GM12878 (cell line): ENCODE measurements around the gene PDPK1. TPM values are rescaled to one million over a fixed set of nuclear protein-coding genes. Genes with fewer than 3 reads are reported as not detected.

Source experiments
- ATF7 ChIP-seq: fragments of 450-650 bp; IDR thresholded peaks from 2 replicates; pipeline ENCODE4 v1.6.1; 2016; ENCODE audit warnings: low read depth, mild to moderate bottlenecking
- EGR1 ChIP-seq, 2 experiments: IDR thresholded peaks; 1 replicate in 1 of 2; 2 replicates in 1 of 2; pipeline ENCODE4 v1.6.1; 2011 to 2012; ENCODE audit warnings: low read depth in 2 of 2, low read length in 2 of 2, borderline replicate concordance in 1 of 2, mild to moderate bottlenecking in 1 of 2, moderate library complexity in 1 of 2
- GABPA ChIP-seq: IDR thresholded peaks from 2 replicates; pipeline ENCODE4 v1.6.1; 2014; ENCODE audit warnings: antibody characterized with exemption, low read depth, mild to moderate bottlenecking, inconsistent platforms
- KDM1A ChIP-seq: fragments of 200-600 bp; sonication (generic); IDR thresholded peaks from 2 replicates; pipeline ENCODE4 v1.6.1; 2016; ENCODE audit warnings: borderline replicate concordance
- LARP7 ChIP-seq: fragments of 450-650 bp; IDR thresholded peaks from 2 replicates; pipeline ENCODE4 v1.6.1; 2017; ENCODE audit warnings: mild to moderate bottlenecking
- NR2C1 ChIP-seq: fragments of 450-650 bp; IDR thresholded peaks from 2 replicates; pipeline ENCODE4 v1.6.1; 2017; ENCODE audit warnings: antibody characterized with exemption, mild to moderate bottlenecking, moderate library complexity
- NR2C2 ChIP-seq: IDR thresholded peaks from 2 replicates; pipeline ENCODE4 v1.6.1; 2011; ENCODE audit warnings: borderline replicate concordance, low read depth; ENCODE audit not compliant: control insufficient read depth, insufficient read length
- PBX3 ChIP-seq: IDR thresholded peaks from 2 replicates; pipeline ENCODE4 v1.6.1; 2011; ENCODE audit warnings: mild to moderate bottlenecking, low read depth, low read length, moderate library complexity; ENCODE audit not compliant: insufficient replicate concordance
- POLR2A ChIP-seq: IDR thresholded peaks from 2 replicates; pipeline ENCODE4 v1.6.1; 2011; ENCODE audit warnings: low read depth, mild to moderate bottlenecking, low read length
- SIX5 ChIP-seq: IDR thresholded peaks from 2 replicates; pipeline ENCODE4 v1.6.1; 2011; ENCODE audit warnings: mild to moderate bottlenecking, low read depth, low read length, moderate library complexity; ENCODE audit not compliant: severe bottlenecking
- TARDBP ChIP-seq: IDR thresholded peaks from 2 replicates; pipeline ENCODE4 v1.6.1; 2016; ENCODE audit warnings: borderline replicate concordance
- polyA plus RNA-seq, 11 experiments: library from polyadenylated mRNA; depleted of rRNA in 4 of 11; unstranded in 6 of 11; stranded (reverse) in 5 of 11; fragments of >200 nt; fragmentation: Nextera tagmentation in 4 of 11; fragmentation: Illumina TruSeq in 1 of 11; extraction: Ambion mirVana in 4 of 11; extraction: Trizol in 1 of 11; gene quantifications; 1 replicate in 1 of 11; 2 replicates in 10 of 11; pipeline versions ENCODE4 v1.2.1 to v1.2.3, GENCODE V29; 2011 to 2016; ENCODE audit warnings: inconsistent platforms in 2 of 11, missing spikeins in 2 of 11, low read depth in 1 of 11
- total RNA-seq, 4 experiments: library from RNA; depleted of rRNA in 3 of 4; stranded (reverse); fragments of >200 nt in 3 of 4; fragmentation: Illumina TruSeq in 1 of 4; extraction: Trizol in 1 of 4; gene quantifications; 2 replicates each; pipeline versions ENCODE4 v1.2.1 to v1.2.3, GENCODE V29; 2013 to 2021

Gene PDPK1
- total and polyA plus RNA-seq, 10 of the 15 experiments (the other 5 are each of a cell fraction or from before 2014, with no cell fraction given) = 3.9 to 41.3 (median 25.5) TPM

DNA sequence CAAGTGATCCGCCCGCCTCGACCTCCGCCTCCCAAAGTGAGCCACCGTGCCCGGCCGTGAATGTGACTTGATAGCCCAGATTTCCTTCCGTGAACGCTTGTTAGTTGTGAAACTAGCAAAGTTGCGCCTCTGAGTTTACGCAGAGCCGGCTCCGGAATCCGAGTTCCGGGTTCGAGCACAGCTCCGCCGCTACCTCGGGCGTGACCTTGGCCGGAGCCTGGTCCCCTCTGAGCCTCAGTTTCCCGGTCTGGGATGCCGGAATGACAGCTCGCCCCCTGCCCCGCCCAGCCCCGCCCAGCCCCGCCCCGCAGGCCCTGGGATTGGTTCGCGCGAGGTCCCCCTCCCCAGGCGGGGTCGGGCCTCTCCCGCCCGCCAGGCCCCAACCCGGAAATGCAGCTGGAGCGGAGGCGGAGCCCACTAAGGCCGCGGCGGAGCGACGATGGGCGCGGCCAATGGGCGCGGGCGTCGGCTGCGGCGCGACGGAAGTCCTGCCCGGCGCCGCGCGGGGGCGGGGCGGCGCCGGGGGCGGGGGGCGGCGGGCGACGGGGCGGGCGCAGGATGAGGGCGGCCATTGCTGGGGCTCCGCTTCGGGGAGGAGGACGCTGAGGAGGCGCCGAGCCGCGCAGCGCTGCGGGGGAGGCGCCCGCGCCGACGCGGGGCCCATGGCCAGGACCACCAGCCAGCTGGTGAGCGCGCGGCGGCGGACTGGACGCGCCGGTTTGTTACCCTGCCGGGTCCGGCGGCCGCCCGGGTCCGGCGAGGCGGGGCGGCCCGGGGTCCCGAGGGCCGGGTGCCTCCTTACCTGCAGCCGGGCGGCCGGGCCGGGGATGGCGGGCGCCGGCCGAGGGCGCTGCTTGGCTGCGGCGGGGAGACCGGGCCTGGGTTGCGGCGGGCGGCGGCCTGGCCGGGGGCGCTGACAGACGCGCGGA lies at the start of gene PDPK1 (continued):
- TF ChIP-seq SIX5 (peak; percentile 22), KDM1A (no peak), POLR2A (peak; percentile 80), GABPA (peak; percentile 71; the same call in 1 of the 2 replicates), NR2C1 (peak; percentile 57; the same call in 1 of the 2 replicates), EGR1 (IDR thresholded peaks at IDR 0.05; ENCODE audit: borderline replicate concordance in 1 of 2, low read depth in 2 of 2, low read length in 2 of 2) (peak in 1 of 2 experiments; percentile 81; a peak in 2 of 3 replicates), LARP7 (peak; percentile 86), TARDBP (0 out of 2 replicates have a peak, but pooled peaks have one; percentile 11), PBX3 (peak; percentile 93), NR2C2 (no peak), ATF7 (no peak)
